HUES64 (cell line): Measurements from ENCODE around the gene ZNF831.

Experiments used
- H3K27ac ChIP-seq: 2 replicates; pipeline ENCODE4 v1.7.0; 2013; ENCODE audit warnings: low read depth, low read length, inconsistent platforms
- H3K27me3 ChIP-seq: 2 replicates; pipeline ENCODE4 v1.6.1; 2013; ENCODE audit warnings: mild to moderate bottlenecking, low read length; ENCODE audit not compliant: insufficient read depth
- H3K36me3 ChIP-seq: 2 replicates; pipeline ENCODE4 v1.6.1; 2013; ENCODE audit warnings: mild to moderate bottlenecking, low read length; ENCODE audit not compliant: insufficient read depth
- H3K4me1 ChIP-seq: 2 replicates; pipeline ENCODE4 v1.6.1; 2013; ENCODE audit warnings: mild to moderate bottlenecking, low read length, moderate library complexity; ENCODE audit not compliant: insufficient read depth
- H3K4me3 ChIP-seq: 2 replicates; pipeline ENCODE4 v1.5.1; 2013; ENCODE audit warnings: mild to moderate bottlenecking, low read length, moderate library complexity
- H3K9ac ChIP-seq: 2 replicates; pipeline ENCODE4 v1.6.1; 2013; ENCODE audit warnings: mild to moderate bottlenecking, low read depth, low read length
- H3K9me3 ChIP-seq: 2 replicates; pipeline ENCODE4 v1.6.1; 2013; ENCODE audit warnings: low read depth, low read length; ENCODE audit not compliant: insufficient read depth
- WGBS: fragments of 150-250, 120-280 bp; methylation state at CpG from one replicate; pipeline ENCODE4 v1.1.7; 2013; ENCODE audit warnings: missing lambda C conversion rate; 5-methylcytosine and 5-hydroxymethylcytosine counted together

Gene ZNF831

DNA sequence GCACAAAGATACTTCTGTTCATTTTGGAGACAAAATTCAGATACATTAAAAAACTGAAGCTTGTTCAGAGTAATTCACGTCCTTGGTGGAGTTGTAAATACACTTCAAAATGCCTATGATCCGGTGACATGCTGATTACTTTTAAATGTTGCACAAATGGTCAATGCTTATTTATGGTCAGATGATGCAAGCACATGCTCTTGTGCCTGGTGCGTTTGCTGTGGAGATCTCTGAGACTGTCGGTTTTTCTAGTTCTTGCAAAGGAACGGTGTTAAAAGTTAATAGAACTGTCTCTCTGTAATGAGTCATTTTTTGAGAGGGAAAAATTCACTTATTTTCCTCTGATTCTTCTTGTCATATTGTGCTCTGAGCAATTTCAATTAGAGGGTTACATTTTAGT, 91.6 kb downstream of the ZNF831 start:
- 96% methylated on average over 5 of the region's 5 CpGs for WGBS
- H3K36me3 ChIP-seq = no peaks in the 10 kb centered on the region
- no peak overlapping the region for H3K27ac ChIP-seq
- H3K27me3 ChIP-seq = peaks cover 7% of the 10 kb centered on the region; the same call in 1 of the 2 replicates
- H3K4me3 ChIP-seq = no peak overlapping the region
- no peaks in the 10 kb centered on the region for H3K4me1 ChIP-seq
- H3K9ac ChIP-seq = no peak overlapping the region
- no peaks in the 10 kb centered on the region for H3K9me3 ChIP-seq

DNA sequence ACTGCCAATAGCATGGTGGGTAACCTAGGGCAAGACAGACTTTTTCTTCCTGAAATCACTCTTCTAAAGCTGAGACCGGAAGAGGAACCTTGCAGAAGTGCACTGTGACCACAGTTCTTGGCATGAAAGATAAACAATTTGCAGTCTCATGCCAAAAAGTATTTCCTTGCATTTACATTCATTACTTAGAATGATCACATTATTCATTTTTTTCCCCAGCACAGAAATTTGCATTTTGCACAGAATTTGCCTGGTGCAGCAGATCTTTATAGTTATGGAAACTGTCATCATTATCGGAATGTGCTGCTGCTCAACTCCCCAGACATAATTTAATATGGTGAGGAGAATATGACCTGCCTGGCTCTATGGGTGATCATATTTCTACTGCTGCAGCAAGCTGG, 94.6 kb downstream of the ZNF831 start:
- Histone ChIP-seq H3K9ac (no peak overlapping the region), H3K36me3 (no peaks in the 10 kb centered on the region), H3K4me1 (no peaks in the 10 kb centered on the region), H3K27me3 (peaks cover 7% of the 10 kb centered on the region; the same call in 1 of the 2 replicates), H3K9me3 (no peaks in the 10 kb centered on the region), H3K27ac (no peak overlapping the region), H3K4me3 (no peak overlapping the region)
- whole genome bisulfite sequencing = 96% methylated on average over 2 of the region's 2 CpGs

DNA sequence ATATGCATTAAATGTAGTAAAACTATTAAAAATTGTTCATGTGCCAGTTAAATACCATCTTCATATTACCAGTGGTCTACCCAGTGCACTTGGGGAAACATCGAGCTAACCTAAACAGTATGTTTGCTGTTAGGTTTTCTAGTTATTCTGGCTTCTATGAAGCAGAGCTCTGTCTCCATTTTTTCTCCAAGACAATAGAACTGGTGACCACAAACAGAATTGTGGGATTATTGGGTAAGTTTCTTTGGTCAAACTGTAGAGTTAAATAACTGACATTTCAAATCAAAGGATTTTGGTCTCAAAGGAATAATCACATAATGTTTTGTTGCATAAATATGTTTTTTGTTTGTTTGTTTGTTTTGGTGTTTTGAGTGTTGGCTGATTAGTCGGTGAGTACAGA, 96.3 kb downstream of the ZNF831 start:
- no peaks in the 10 kb centered on the region for H3K4me1 ChIP-seq
- no peaks in the 10 kb centered on the region for H3K9me3 ChIP-seq
- H3K27ac ChIP-seq = no peak overlapping the region
- 89% methylated on average over 2 of the region's 2 CpGs for WGBS
- H3K9ac ChIP-seq = no peak overlapping the region
- no peaks in the 10 kb centered on the region for H3K36me3 ChIP-seq
- no peak overlapping the region for H3K4me3 ChIP-seq
- peaks cover 18% of the 10 kb centered on the region for H3K27me3 ChIP-seq

DNA sequence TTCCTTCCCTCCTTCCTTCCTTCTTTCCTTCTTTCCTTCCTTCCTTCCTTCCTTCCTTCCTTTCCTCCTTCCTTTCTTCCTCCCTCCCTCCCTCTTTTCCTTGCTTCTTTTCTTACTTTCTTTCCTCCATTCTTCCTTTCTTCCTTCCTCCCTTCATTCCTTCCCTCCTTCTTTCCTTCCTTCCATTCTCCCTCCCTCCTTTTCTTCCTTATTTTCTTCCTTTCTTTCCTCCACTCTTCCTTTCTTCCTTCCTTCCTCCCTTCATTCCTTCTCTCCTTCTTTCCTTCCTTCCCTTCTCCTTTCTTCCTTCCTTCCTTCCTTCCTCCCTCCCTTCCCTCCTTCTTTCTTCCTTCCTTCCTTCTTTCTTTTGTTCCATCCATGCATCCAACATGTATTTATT, 101.7 kb downstream of the ZNF831 start:
- H3K27me3 ChIP-seq = peaks cover 21% of the 10 kb centered on the region
- no peak overlapping the region for H3K9ac ChIP-seq
- peaks cover 25% of the 10 kb centered on the region for H3K4me1 ChIP-seq
- no peak overlapping the region for H3K4me3 ChIP-seq
- no peaks in the 10 kb centered on the region for H3K9me3 ChIP-seq
- no peaks in the 10 kb centered on the region for H3K36me3 ChIP-seq
- H3K27ac ChIP-seq = no peak overlapping the region

DNA sequence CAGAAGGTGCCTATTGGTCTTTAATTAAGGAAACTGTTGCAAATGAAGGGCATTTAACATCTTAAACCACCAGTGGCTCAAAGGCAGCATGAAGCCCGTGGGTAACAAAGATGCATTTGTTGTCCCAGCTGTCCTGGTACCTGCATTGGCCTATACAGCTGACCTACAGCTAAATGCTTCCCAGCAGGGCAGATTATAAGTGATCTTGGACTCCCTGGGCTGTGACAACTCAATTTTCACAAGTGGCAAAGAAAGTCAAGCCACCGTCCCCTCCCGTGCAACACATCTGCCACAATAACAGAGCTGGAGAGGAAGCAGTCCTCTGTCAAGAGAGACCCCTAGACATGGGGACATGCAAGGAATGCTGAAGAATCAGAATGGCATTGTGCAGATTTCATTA, 105.2 kb downstream of the ZNF831 start:
- H3K4me1 ChIP-seq = peaks cover 25% of the 10 kb centered on the region
- 8% methylated on average over 3 of the region's 3 CpGs for WGBS
- no peaks in the 10 kb centered on the region for H3K9me3 ChIP-seq
- peaks cover 16% of the 10 kb centered on the region for H3K27me3 ChIP-seq
- peak overlapping the region; percentile 68; the same call in 1 of the 2 replicates for H3K27ac ChIP-seq
- no peak overlapping the region for H3K9ac ChIP-seq
- H3K4me3 ChIP-seq = no peak overlapping the region
- no peaks in the 10 kb centered on the region for H3K36me3 ChIP-seq

DNA sequence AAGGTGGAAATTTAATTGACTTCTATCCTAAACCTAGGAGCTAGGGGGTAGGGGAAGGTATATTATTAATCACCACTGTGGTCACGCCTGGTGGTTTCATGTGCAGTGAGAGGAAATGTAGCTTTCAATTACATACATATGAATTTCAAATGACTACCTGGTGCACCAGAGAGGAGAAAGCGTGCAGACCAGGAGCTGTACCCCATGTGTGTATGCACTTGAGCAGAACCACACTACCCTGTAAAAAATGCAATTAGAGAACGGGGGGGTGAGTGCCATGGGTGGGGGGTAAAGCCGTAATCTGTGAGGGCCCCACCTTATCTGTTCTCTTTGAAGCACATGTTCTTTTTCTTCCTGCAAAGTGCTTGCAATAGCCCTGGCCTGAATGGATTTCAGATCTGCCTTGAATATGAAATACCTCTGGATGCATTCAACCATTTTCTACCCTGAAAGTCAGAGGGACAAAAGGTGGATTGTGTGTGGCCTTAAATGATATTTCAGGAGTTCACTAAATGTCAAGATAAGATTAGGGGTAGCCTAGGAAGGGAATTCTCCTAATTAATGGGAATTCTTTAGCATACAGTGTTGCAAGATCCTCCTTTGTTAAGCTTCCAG, 105.9 kb downstream of the ZNF831 start:
- H3K9me3 ChIP-seq = no peaks in the 10 kb centered on the region
- no peak overlapping the region; the same call in 1 of the 2 replicates for H3K27ac ChIP-seq
- H3K4me3 ChIP-seq = no peak overlapping the region
- H3K4me1 ChIP-seq = peaks cover 25% of the 10 kb centered on the region
- no peak overlapping the region for H3K9ac ChIP-seq
- peaks cover 13% of the 10 kb centered on the region for H3K27me3 ChIP-seq
- 41% methylated on average over 3 of the region's 4 CpGs for WGBS
- H3K36me3 ChIP-seq = no peaks in the 10 kb centered on the region

DNA sequence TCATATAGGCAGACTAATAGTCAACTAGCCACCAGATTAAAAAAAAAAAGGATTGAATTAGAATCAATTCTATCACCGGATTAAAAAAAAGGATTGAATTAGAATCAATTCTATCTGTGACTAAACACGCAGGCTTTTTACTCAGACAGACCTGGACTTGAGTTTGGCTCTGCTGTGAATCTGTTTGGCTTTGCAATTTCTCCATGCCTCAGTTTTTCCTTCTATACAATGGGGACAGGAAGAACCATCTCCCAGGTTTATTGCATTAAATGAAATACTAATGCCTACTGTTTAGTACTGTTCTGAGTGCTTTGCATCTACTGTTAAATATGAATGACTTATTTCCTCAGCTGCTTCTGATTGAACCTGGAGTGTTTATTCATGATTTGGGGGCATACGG, 106.8 kb downstream of the ZNF831 start:
- Histone ChIP-seq H3K27ac (no peak overlapping the region), H3K9me3 (no peaks in the 10 kb centered on the region), H3K9ac (no peak overlapping the region), H3K27me3 (peaks cover 9% of the 10 kb centered on the region; the same call in 1 of the 2 replicates), H3K4me3 (no peak overlapping the region), H3K36me3 (no peaks in the 10 kb centered on the region), H3K4me1 (peaks cover 25% of the 10 kb centered on the region)
- WGBS = 75% methylated on average over 2 of the region's 3 CpGs

DNA sequence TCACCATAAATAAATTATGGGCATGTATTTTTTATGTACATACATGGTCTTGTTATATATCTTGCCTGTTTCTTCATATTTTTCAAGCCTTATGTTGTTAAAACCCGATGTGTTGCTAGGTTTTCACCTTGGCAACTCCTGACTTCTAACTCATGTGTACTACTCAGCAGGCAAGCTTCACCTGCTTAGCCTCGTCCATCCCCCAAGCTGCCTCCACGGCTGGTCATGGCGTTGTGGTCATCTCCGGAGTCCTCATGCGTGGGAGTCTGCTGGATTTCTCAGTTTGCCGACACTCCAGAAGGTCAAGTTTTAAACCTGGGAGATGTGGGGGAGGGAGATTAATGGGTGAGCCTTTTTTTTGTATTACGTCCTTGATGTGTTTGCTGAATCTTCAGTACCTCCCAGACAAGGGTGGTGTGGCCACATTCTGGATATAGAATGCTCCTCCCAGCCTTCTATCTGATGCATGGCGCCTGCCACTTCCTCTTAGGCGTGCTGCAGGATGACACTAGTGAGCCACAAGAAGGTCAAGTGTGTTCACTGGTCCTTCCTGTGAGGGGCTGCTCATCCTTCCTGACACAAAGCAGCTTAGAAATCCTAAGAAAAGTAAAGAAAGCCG, 110.2 kb downstream of the ZNF831 start:
- no peak overlapping the region for H3K27ac ChIP-seq
- peaks cover 14% of the 10 kb centered on the region for H3K4me1 ChIP-seq
- H3K9me3 ChIP-seq = no peaks in the 10 kb centered on the region
- H3K27me3 ChIP-seq = peaks cover 3% of the 10 kb centered on the region; the same call in 1 of the 2 replicates
- no peak overlapping the region for H3K9ac ChIP-seq
- WGBS = 94% methylated on average over 11 of the region's 11 CpGs
- no peak overlapping the region for H3K4me3 ChIP-seq
- H3K36me3 ChIP-seq = no peaks in the 10 kb centered on the region

DNA sequence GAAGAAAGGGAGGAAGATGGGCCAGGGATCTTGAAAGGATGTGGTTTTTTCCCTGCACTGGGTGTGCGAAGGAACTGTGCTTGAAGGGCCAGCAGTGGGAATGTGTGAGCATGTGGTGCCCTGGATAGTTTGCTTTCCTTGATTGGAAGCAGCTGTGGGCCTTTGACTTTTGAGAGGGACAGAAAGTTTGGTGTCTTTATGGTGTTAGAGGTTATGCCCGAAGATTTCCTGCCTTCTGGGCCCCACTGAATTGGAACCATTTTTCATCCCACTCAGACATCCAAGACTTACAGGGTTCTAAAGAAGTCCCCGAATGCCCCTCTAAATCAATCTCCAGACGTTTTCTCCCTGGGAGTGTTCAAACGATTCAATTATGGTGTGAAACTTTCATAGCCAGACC, 113.3 kb downstream of the ZNF831 start:
- Histone ChIP-seq H3K27ac (no peak overlapping the region), H3K9me3 (no peaks in the 10 kb centered on the region), H3K4me3 (no peak overlapping the region), H3K27me3 (peaks cover 4% of the 10 kb centered on the region), H3K9ac (no peak overlapping the region), H3K4me1 (no peaks in the 10 kb centered on the region), H3K36me3 (no peaks in the 10 kb centered on the region)
- WGBS = 93% methylated on average over 5 of the region's 5 CpGs

DNA sequence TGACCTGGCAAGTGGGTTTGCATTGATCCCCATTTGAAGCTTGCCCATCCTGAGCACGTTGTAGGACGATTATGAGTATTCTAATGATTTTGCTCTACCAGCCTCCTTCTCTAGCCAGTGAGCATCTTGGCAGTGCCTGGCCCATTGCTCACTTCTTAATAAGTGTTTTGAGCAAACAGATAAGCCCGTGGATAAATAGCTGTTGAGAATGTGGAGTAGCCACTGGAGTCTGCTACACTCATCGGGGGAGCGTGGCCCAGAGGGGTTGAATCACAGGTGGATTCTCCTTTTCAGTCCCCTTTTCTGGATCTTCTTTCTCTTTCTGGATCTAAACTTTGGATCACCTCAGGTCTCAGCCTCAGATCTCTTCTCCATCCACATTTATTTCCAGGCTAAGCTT, 120.8 kb downstream of the ZNF831 start:
- 0 out of 2 replicates have a peak, but pooled peaks cover 2% of the 10 kb centered on the region for H3K9me3 ChIP-seq
- peaks cover 6% of the 10 kb centered on the region for H3K27me3 ChIP-seq

DNA sequence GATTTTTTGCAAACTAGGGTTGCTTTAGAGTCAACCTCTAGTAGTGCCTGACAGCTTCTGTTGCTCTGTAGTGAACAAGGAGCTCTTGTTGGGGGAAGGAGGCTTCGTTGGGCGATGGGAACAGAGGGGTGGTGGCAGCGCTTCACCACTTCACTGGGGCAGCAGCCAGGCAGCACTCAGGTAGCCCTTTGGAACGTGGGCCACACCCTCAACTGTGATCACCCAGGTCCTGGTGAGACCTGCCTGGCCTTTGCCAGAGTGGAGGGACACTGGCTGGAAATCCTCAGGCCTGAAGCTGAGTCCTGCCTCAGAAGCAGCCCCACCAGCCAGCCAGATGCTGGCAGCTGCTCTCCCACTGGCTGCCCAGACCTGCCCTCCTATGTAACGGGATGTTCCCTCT, 126.4 kb downstream of the ZNF831 start:
- Histone ChIP-seq H3K4me3 (no peak overlapping the region), H3K27ac (no peak overlapping the region), H3K9ac (no peak overlapping the region), H3K27me3 (0 out of 2 replicates have a peak, but pooled peaks cover 7% of the 10 kb centered on the region), H3K4me1 (no peaks in the 10 kb centered on the region), H3K9me3 (0 out of 2 replicates have a peak, but pooled peaks cover 2% of the 10 kb centered on the region), H3K36me3 (no peaks in the 10 kb centered on the region)
- 85% methylated on average over 5 of the region's 5 CpGs for WGBS

More for the DNA sequence above, 120.8 kb downstream of the ZNF831 start:
- Histone ChIP-seq H3K4me3 (no peak overlapping the region), H3K4me1 (no peaks in the 10 kb centered on the region), H3K27ac (no peak overlapping the region), H3K36me3 (no peaks in the 10 kb centered on the region), H3K9ac (no peak overlapping the region)
- 96% methylated on average over 5 of the region's 5 CpGs for WGBS
